SK-N-DZ (cell line): ENCODE measurements around the gene CLIC1.

ENCODE experiments used
- DNase-seq: peaks from one replicate; pipeline ENCODE4 v3.0.0-alpha.2; 2015; ENCODE audit warnings: low spot score

The CLIC1 gene

GRCh38 chr6:31768363-31769257 lies 32.3 kb upstream of the CLIC1 start:
- no peak for DNase-seq

DNA sequence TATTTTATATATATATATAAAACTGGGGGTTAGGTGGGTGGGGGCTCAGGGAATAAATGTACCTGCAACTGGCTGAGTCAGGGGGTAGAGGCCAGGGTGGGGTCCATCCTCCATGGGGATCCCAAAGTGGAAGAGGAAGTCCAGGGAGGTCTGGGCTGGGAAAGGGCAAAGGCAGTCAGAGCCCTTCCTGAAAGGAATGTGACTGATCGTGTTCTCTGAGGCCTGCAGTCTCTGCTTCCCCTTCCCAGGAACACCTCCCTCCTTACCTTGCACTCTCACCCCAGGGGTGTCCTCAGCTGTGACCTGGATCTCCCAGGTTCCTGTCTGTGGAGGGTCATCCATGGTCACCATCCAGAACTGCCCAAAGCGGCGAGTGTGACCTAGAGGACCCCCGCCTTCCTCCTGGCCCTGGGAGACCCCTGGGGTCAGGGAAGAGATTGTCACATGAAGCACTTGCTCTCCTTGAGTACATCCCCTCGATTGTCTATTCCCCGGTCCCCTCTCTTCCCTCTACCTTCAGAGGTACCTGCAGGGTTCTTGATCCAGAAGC lies 30.8 kb upstream of the CLIC1 start:
- DNase-seq, result no peak

- no peak for DNase-seq
These were observed 29.8 kb upstream of the CLIC1 start for GRCh38 chr6:31765910-31766794.

DNA sequence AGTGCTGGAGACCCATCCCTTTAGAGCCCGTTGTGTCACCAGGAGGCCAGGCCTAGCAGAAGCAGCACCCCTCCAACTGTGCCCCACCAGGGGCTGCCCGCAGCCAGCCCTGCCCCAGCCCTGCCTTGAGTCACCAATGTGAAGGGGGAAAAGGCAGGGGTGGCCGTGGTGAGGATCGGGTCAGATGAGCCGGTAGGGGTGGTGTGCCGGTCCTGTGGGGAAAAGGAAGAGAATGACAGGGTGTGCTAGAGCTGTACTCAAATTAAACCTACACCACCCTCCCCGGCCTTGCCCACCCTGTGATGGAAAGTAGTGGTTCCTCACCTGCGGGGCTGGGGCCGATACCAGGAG lies 29.2 kb upstream of the CLIC1 start:
- no peak for DNase-seq

GRCh38 chr6:31764198-31764597 lies 27.9 kb upstream of the CLIC1 start:
- no peak for DNase-seq

DNA sequence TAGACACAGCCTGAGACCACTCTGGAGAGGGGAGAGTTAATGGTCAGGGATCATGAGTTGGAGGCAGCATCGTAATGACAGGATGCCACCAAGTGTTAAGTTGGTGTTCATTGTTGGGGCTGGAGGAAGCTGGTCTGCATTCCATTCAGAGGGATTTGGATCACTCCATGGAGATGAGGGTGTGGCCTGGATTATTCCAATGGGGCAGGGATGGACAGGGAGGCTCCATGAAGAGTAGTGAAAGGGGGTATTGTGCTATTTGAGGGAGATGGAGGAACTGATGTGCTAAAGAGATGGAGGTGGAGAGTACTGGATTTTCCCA lies 27.2 kb upstream of the CLIC1 start:
- no peak for DNase-seq

DNA sequence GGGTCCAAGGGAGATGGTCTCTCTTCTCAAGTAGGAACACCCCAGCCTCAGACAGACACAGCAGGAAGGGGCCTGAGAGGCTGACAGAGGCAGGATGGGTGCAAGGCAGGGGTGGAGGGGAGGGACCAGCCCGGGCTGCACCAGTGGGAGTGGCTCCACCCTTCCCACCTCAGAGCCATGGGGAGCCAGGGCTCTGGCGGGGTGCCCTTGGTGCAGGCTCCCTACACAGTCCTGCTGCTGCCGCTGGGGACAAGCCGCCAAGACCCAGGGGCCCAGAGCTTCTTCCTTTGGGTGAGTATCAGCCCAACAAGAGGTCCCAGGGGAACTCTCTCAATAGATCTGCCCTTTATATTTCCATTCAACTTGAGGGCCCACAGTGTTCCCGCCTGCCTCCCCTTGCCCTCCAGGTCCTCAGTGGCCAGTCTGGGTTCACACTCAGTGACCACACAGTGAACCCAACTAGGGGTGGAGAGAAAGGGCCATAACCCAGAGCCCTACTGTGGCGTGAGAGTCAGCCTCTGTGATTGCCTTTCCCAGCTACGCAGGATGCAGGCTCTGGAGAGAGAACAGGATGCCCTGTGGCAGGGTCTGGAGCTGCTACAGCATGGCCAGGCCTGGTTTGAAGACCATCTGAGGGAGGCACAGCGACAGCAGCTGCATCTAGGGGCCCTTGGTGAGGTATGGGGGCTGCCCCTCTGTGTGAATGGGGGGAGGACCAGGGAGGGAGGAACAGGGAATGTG lies 26.7 kb upstream of the CLIC1 start:
- no peak for DNase-seq

DNA sequence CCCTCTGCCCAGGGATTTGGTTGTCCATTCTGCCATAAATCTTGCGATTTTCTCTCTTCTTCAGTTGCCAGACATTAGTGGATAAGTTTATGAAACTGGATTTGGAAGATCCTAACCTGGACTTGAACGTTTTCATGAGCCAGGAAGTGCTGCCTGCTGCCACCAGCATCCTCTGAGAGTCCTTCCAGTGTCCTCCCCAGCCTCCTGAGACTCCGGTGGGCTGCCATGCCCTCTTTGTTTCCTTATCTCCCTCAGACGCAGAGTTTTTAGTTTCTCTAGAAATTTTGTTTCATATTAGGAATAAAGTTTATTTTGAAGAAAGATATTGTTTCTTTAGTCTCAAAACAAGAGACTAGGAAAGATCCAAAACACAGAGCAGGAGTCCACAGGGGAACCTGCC lies 26.0 kb upstream of the CLIC1 start, which contains the start of gene SAPCD1:
TSS of gene SAPCD1 (plus strand) at position 301 of the 400 bp plus-strand sequence. CDS start 399 bp downstream, outside the sequence.
- no peak for DNase-seq

DNA sequence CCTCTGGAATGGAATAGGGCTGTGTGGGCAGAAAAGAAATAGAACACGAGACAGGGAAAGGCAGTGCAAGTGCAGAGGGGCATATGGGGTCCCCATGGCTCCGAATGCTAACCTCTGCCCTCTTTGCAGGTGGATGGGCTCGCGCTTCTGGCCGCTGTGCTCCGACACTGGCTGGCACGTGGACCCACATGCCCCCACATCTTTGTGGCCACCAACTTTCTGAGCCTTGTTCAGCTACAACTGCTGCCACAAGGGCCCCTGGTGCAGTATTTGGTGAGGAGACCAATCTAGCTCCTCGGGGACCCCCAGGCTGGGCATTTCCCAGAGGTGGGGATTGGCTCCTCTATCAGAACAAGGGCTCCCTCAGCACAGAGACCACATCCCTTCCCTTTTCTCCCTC lies 25.0 kb upstream of the CLIC1 start:
- DNase-seq, result no peak

DNA sequence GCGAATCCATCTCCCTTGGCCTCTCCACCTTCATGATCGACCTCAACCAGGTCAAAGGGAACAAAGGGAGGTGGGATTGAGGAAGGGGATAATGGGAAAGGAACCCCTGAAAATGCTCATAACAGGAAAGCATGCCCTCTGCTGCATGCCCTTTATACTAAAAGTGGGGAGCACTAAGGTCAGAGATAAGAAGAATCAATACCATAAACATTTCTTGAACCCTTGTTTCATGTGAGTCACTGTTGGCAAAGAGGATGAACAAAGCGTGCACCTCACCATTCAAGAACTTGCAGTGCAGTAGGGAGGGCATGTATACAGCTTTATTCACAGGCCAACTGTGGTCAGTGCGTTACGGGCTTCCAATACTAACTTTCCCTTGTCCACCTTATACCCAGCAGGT lies 24.5 kb upstream of the CLIC1 start:
- no peak for DNase-seq

GRCh38 chr6:31758281-31758680 lies 22.0 kb upstream of the CLIC1 start:
- no peak for DNase-seq

DNA sequence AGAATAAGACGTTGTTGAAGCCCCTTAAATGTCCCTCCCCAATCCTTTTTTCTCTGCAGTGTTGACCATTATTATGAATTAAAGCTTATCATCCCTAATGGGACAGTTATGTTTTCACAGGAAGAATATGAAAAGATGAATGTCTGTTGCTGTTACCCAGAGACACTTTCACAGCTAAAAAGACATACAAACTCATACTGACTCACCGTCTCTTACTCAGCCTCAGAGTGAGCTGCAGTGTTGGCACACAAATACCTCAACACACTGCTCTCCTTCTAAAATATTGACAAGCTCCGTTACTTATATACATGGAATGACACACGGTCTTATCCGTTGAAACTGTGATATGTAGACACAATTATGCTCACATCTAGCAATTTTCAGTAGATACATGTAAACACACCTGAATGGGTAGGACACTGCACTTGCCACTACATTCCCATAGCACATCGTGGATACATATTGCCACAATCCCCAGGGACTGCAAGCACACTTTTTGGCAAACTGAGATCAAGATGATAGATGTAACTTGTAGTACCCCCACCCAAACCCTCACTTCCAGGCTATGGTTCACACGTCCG lies 16.5 kb upstream of the CLIC1 start:
- DNase-seq, result no peak

GRCh38 chr6:31750411-31751022 lies 14.2 kb upstream of the CLIC1 start:
- DNase-seq, result no peak

DNA sequence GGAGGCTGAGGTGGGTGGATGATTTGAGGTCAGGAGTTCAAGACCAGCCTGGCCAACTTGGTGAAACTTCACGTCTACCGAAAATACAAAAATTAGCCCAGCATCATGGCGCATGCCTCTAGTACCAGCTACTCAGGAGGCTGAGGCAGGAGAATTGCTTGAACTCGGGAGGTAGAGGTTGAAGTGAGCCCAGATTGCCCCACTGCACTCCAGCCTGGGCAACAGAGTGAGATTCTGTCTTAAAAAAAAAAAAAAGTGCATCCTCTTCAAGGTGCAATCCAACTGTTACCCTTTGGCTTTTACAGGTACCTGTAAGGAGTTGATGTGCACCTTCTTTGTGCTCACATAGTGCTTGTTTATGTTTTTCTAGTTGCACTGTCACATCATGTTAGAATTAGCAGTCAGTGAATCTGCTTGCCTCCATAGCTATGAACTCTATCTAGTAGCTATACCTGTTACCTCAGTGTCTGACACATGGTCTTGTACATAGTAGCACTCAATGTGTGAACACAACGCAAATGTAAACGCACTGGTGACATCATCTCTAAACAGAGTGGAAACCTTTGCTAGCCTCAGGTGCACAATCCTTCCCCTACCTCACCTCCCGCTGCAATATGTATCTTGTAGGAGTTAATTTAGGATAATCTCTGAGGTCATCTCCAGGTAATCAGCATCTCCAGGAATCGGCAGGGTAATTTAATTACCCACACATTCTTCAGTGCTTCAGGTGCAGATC lies 13.1 kb upstream of the CLIC1 start:
- DNase-seq, result no peak

- no peak for DNase-seq
These were observed 8.1 kb upstream of the CLIC1 start for GRCh38 chr6:31744422-31744821.

- no peak for DNase-seq
These were observed 6.6 kb upstream of the CLIC1 start for GRCh38 chr6:31742894-31743293.

GRCh38 chr6:31741815-31742214 lies 5.5 kb upstream of the CLIC1 start:
- DNase-seq, result no peak

DNA sequence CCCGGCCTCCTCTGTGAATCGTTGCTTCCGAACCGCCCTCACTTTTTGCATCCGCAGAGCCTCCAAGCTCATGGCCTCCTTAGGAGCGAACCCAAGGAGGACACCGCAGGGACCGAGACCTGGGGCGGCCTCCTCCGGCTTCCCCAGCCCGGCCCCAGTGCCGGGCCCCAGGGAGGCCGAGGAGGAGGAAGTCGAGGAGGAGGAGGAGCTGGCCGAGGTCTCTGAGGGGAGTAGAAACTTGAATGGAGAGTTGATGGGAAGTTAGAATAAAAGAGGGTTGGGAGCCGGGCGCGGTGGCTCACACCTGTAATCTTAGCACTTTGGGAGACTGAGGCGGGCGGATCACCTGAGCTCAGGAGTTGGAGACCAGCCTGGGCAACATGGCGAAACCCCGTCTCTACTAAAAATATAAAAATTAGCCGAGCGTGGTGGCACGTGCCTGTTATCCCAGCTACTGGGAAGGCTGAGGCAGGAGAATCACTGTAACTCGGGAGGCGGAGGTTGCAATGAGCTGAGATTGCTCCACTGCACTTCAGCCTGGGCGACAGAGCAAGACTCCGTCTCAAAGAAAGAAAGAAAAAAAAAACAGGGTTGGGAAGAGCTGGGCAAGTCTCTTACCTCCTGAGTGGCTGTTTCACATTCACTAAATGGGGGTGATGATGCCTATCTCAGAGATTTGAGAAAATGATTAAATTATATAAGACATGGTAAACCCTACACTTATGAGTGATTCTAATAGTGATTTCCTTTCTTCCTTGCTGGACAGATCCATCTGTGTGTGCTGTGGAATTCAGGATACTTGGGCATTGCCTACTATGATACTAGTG lies 4.3 kb upstream of the CLIC1 start:
- DNase-seq, result no peak

- peak; percentile 97 for DNase-seq
These were observed 3.5 kb upstream of the CLIC1 start, which contains the start of gene MSH5 for GRCh38 chr6:31739639-31740396. Gene MSH5, plus strand, starts transcription at chr6:31740005. Its CDS starts 462 bp downstream, at chr6:31740467.
